NCI-H345 treated with DMSO at 0.1 percent for 48 hours (cell line): ENCODE results near the gene ADAD1.

Source experiments
- DNase-seq: peaks from one replicate; lab custom pipeline; 2025; ENCODE audit not compliant: unreplicated experiment; lab: John Stamatoyannopoulos, UW

Gene ADAD1

GRCh38 chr4:122453384-122453995 is 74.7 kb downstream of the ADAD1 start:
- DNase-seq: no peak

GRCh38 chr4:122456231-122457116 is 77.7 kb downstream of the ADAD1 start, which contains the start of gene IL2:
IL2 (minus strand) TSS chr4:122456725; CDS start chr4:122456440, 285 bp downstream.
- DNase-seq: no peak

- no peak for DNase-seq
Measured at GRCh38 chr4:122458625-122459024, 79.8 kb downstream of the ADAD1 start.

GRCh38 chr4:122469457-122469856 is 90.6 kb downstream of the ADAD1 start:
- no peak for DNase-seq

GRCh38 chr4:122475233-122475632 is 96.4 kb downstream of the ADAD1 start:
- DNase-seq: no peak

- no peak for DNase-seq
Measured at GRCh38 chr4:122476126-122476525, 97.3 kb downstream of the ADAD1 start.

- no peak for DNase-seq
Measured at GRCh38 chr4:122476745-122477144, 97.9 kb downstream of the ADAD1 start.
